Esophagus squamous epithelium (tissue), 5 donors: ENCODE data around the gene DCTD. TPM values are rescaled to one million over a fixed set of nuclear protein-coding genes. Genes with fewer than 3 reads are reported as not detected.

Experiments used
- DNase-seq: peaks from one replicate; lab custom pipeline; 2025; lab: John Stamatoyannopoulos, UW
- H3K27ac ChIP-seq, 4 donors: fragments of 200-600 bp; sonication (generic); one replicate each; pipeline ENCODE4 v1.5.1; 2016 to 2019; ENCODE audit warnings: mild to moderate bottlenecking in 1 of 4
- H3K27me3 ChIP-seq, 4 donors: fragments of 200-600 bp; sonication (generic); 1 replicate in 3 of 4; 2 replicates in 1 of 4; pipeline versions ENCODE4 v1.5.1 to v1.6.0; 2017 to 2021; ENCODE audit warnings: antibody characterized with exemption in 1 of 4
- H3K36me3 ChIP-seq, 3 donors: fragments of 200-600 bp; sonication (generic); one replicate each; pipeline ENCODE4 v1.5.1; 2016 to 2019
- H3K4me1 ChIP-seq, 3 donors: fragments of 200-600 bp; sonication (generic); one replicate each; pipeline ENCODE4 v1.5.1; 2017 to 2019
- H3K4me3 ChIP-seq, 4 donors: fragments of 200-600 bp; sonication (generic); 1 replicate in 3 of 4; 2 replicates in 1 of 4; pipeline ENCODE4 v1.5.1; 2016 to 2019; ENCODE audit warnings: mild to moderate bottlenecking in 2 of 4, moderate library complexity in 1 of 4
- H3K9me3 ChIP-seq, 3 donors: fragments of 200-600 bp; sonication (generic); one replicate each; pipeline ENCODE4 v1.5.1; 2016 to 2019
- CTCF ChIP-seq, 6 experiments: fragments of 450-650 bp in 4 of 6; fragments of 200-600 bp in 2 of 6; sonication (generic) in 2 of 6; IDR thresholded peaks; one replicate each; pipeline ENCODE4 v1.5.1; 2016 to 2019; ENCODE audit warnings: antibody characterized with exemption in 6 of 6, mild to moderate bottlenecking in 4 of 6, moderate library complexity in 4 of 6
- POLR2A ChIP-seq, 4 donors: fragments of 450-650 bp; IDR thresholded peaks; one replicate each; pipeline ENCODE4 v1.6.1; 2017; ENCODE audit warnings: antibody characterized with exemption in 4 of 4, mild to moderate bottlenecking in 4 of 4, moderate library complexity in 3 of 4
- WGBS, 2 donors: methylation state at CpG; one replicate each; pipeline ENCODE4 v1.1.5; 2018; 5-methylcytosine and 5-hydroxymethylcytosine counted together
- intact Hi-C: fragments of 100-400 bp; cut with DNase I; formaldehyde crosslinking; loops from one replicate; pipeline ENCODE4 v1.15.0; 2022
- total RNA-seq, 4 donors: library from RNA; depleted of rRNA; stranded (reverse); fragments of >200 nt; gene quantifications; one replicate each; pipeline ENCODE4 v1.1.0, GENCODE V29; 2016
- donor health status: DM: yes; HTN: yes; CAD: no.

Gene DCTD
- total RNA-seq, 4 donors from 2014 or later = 43.6 to 72.9 (median 57.2) TPM

GRCh38 chr4:182944484-182945213 lies 27.5 kb upstream of the DCTD start:
- no peak for TF ChIP-seq CTCF (IDR thresholded peaks at IDR 0.05)
- TF ChIP-seq POLR2A (IDR thresholded peaks at IDR 0.05) = no peak
- H3K4me1 ChIP-seq = no peaks in the 10 kb centered on the region
- H3K27me3 ChIP-seq = no peaks in the 10 kb centered on the region
- H3K9me3 ChIP-seq = no peaks in the 10 kb centered on the region
- WGBS, 2 donors = 52 to 58% methylated on average over 4 of the region's 4 CpGs
- no peak for DNase-seq
- intact Hi-C loops = no loop called here
- H3K36me3 ChIP-seq = no peaks in the 10 kb centered on the region
- no peak overlapping the region for H3K4me3 ChIP-seq
- no peak overlapping the region for H3K27ac ChIP-seq

DNA sequence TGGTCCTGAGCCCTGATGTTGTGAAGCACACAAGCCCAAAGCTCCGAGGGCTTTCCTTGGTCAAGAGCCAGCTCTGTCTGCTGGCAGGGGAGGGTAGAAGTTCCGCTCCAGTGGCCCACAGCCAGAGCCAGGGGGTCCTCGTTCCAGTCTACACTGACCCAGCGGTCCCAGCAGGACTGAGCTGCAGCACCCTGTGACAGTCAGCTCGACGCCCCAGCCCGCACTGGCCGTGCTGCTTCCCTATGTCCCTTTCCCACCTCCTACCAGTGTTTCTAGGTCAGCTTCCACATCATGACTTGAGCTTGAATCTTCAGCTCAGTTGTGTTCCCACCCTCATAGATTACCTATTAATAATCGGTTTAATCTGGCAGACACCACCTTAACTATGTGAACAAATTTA lies 22.5 kb upstream of the DCTD start:
- Histone ChIP-seq H3K9me3 (no peaks in the 10 kb centered on the region), H3K27me3 (no peaks in the 10 kb centered on the region), H3K27ac (no peak overlapping the region), H3K36me3 (no peaks in the 10 kb centered on the region), H3K4me3 (no peak overlapping the region), H3K4me1 (no peaks in the 10 kb centered on the region)
- no peak for DNase-seq
- WGBS, 2 donors = 86 to 87% methylated on average over 5 to 7 of the region's 9 CpGs
- intact Hi-C loops = loop anchor here (5.0 kb wide), 1 partner anchor 318 kb away; no protein-coding TSS in a partner anchor
- TF ChIP-seq CTCF (IDR thresholded peaks at IDR 0.05) (no peak), POLR2A (IDR thresholded peaks at IDR 0.05) (no peak)

GRCh38 chr4:182938205-182938645 lies 21.0 kb upstream of the DCTD start:
- Histone ChIP-seq H3K27me3 (peaks cover 0 to 2% (median 0%) of the 10 kb centered on the region in 4 donors), H3K4me1 (no peaks in the 10 kb centered on the region), H3K9me3 (no peaks in the 10 kb centered on the region), H3K27ac (no peak overlapping the region), H3K36me3 (no peaks in the 10 kb centered on the region), H3K4me3 (no peak overlapping the region)
- no peak for DNase-seq
- TF ChIP-seq CTCF (IDR thresholded peaks at IDR 0.05) = peak; percentile 49 to 90 (median 82)
- no peak for TF ChIP-seq POLR2A (IDR thresholded peaks at IDR 0.05)
- WGBS, 2 donors = 13 to 17% methylated on average over 10 to 14 of the region's 14 CpGs
- intact Hi-C loops = loop anchor here (5.0 kb wide), 1 partner anchor 319 kb away; no protein-coding TSS in a partner anchor

DNA sequence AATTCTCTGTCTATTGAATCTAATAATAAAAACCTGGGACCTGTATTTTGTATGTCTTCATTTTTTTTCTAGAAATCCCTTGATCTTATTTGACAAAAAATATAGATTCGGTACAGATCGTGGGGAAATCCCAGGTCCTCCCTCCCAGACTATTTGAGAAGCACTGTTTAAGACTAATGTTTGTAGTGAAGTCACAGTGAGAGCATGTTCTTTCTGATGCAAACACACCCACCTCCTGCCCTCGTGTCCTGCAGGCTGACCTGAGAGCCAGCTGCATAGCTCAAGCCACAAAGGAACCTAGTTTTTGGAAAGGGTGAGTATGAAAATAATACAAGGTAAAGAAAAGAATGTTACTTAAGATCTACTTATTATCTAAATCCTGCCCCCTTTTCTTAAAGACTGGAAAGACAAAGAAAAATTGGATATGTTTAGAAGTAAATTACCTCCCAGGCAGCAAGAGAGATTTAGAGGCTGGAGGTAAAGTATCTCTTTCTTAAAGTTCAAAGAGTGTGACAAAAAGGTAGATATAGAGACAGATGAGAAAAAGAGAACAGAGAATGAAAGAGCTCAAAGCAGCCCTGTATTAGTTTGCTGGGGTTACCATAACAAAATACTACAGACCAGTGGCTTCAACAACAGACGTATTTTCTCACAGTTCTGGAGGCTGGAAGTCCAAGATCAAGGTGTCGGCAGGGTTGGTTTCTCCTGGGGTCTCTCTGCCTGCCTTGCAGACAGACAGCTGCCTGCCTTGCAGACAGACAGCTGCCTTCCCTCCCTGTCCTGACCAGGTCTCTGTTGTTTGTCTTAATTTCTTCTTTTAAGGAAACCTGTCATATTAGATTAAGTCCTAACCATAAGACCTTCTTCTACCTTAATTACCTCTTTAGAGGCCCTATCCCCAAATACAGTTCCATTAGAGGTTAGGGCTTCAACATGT lies 20.4 kb upstream of the DCTD start:
- Histone ChIP-seq H3K9me3 (no peaks in the 10 kb centered on the region), H3K27ac (no peak overlapping the region), H3K36me3 (no peaks in the 10 kb centered on the region), H3K4me3 (no peak overlapping the region), H3K4me1 (no peaks in the 10 kb centered on the region), H3K27me3 (peaks cover 0 to 4% (median 0%) of the 10 kb centered on the region in 4 donors)
- intact Hi-C loops = loop anchor here (5.0 kb wide), 1 partner anchor 320 kb away; no protein-coding TSS in a partner anchor
- TF ChIP-seq POLR2A (IDR thresholded peaks at IDR 0.05) (no peak), CTCF (IDR thresholded peaks at IDR 0.05) (no peak)
- WGBS, 2 donors = 55 to 76% methylated on average over 5 of the region's 5 CpGs
- no peak for DNase-seq
